D721Med (cell line): ENCODE results near the gene EHF.

Experiments used
- DNase-seq: peaks from one replicate; pipeline ENCODE4 v3.0.0; 2011; ENCODE audit warnings: low spot score; ENCODE audit not compliant: insufficient read length
- FAIRE-seq: peaks from 2 replicates; lab custom pipeline; 2011; peaks lifted over from hg19 to GRCh38; lab: Jason Lieb, UNC
- CTCF ChIP-seq: IDR thresholded peaks from 2 replicates; pipeline ENCODE4 v1.5.1; 2012; ENCODE audit warnings: mild to moderate bottlenecking, control low read depth; ENCODE audit not compliant: insufficient read depth; ENCODE audit errors: missing control alignments

EHF gene

GRCh38 chr11:34654483-34655334 lies 33.8 kb downstream of the EHF start:
- no peak for FAIRE-seq
- TF ChIP-seq CTCF: no peak

DNA sequence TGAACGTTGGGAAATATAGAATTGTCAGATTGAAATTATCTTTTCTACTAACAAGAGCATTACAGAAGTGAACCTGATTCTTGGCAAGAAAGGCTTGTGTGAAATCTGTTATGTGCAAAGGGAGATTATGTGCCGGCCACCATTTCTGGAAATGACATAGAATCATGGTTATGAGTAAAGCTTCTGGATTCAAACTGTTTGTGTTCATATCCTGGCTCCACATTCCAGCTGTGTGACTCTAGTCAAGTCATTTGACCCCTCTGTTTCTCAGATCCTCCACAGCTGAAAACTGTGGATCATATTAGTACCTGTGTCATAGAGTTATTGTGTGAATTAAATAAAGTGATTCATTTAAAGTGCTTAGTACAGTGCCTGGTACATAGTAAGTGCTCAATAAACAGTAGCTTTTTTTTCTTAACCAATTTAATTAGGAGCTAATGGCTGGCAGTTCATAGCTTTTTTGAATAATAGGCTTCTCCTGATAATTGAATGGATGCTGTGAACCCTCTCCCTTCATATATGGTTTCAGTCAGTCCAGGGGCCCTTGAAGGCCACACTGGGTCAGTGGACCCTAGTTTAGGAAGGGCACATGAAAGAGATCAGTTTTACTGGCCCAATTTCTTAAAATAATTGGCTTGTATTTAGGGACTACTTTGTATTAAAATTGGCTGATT lies 34.6 kb downstream of the EHF start:
- TF ChIP-seq CTCF: no peak
- DNase-seq (no peak), FAIRE-seq (no peak)

More at GRCh38 chr11:34654483-34655334, 33.8 kb downstream of the EHF start:
- no peak for DNase-seq

- TF ChIP-seq CTCF: no peak
- DNase-seq (no peak), FAIRE-seq (no peak)
Measured at GRCh38 chr11:34656062-34656720, 35.3 kb downstream of the EHF start.

DNA sequence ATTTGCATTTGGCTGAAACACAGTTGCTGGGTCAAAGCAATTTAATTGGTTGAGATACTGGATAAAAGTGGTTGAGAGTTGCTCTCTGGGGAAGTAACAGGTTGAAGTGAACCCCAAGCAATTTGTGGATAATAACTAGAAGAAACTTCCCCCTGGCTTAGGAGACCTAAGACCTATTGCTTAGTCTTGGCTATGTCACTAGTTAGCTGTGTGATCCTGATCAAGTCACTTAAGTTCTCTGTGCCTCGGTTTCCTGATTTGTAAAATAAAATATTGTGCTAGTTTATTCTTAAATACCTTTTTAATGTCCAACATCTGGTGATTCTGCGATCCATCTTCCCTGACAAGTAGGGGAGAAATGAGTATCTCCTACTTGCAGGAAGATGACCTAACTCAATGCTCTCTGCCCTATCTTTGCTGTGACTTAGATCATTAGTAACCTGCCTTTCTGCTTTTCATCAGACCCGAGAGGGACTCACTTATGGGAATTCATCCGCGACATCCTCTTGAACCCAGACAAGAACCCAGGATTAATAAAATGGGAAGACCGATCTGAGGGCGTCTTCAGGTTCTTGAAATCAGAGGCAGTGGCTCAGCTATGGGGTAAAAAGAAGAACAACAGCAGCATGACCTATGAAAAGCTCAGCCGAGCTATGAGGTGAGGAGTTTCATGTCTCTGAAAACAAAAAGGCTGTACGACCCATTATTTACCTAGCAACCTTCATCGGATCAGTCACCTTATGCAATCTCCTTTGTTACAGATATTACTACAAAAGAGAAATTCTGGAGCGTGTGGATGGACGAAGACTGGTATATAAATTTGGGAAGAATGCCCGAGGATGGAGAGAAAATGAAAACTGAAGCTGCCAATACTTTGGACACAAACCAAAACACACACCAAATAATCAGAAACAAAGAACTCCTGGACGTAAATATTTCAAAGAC lies 37.5 kb downstream of the EHF start:
- TF ChIP-seq CTCF: no peak
- FAIRE-seq (no peak), DNase-seq (no peak)

- DNase-seq (no peak), FAIRE-seq (no peak)
- TF ChIP-seq CTCF: no peak
Measured at GRCh38 chr11:34659096-34659733, 38.3 kb downstream of the EHF start.

GRCh38 chr11:34665077-34665835 lies 44.4 kb downstream of the EHF start:
- FAIRE-seq (no peak), DNase-seq (no peak)
- no peak for TF ChIP-seq CTCF
